DOHH2 (cell line): ENCODE results near the gene LRRC8D.

Source experiments
- EZH2phosphoT487 ChIP-seq: fragments of 200-600 bp; sonication (generic); IDR thresholded peaks from 2 replicates; pipeline ENCODE4 v1.6.1; 2017; ENCODE audit warnings: borderline replicate concordance, mild to moderate bottlenecking, antibody characterized with exemption, low read length, moderate library complexity, mixed read lengths
- TF ChIP-seq, protein P1 (sequence below): fragments of 200-600 bp; sonication (generic); IDR thresholded peaks from one replicate; pipeline ENCODE4 v1.5.1; 2014; ENCODE audit warnings: antibody characterized with exemption, mild to moderate bottlenecking, low read depth, low read length; ENCODE audit not compliant: poor library complexity, severe bottlenecking

DNA sequence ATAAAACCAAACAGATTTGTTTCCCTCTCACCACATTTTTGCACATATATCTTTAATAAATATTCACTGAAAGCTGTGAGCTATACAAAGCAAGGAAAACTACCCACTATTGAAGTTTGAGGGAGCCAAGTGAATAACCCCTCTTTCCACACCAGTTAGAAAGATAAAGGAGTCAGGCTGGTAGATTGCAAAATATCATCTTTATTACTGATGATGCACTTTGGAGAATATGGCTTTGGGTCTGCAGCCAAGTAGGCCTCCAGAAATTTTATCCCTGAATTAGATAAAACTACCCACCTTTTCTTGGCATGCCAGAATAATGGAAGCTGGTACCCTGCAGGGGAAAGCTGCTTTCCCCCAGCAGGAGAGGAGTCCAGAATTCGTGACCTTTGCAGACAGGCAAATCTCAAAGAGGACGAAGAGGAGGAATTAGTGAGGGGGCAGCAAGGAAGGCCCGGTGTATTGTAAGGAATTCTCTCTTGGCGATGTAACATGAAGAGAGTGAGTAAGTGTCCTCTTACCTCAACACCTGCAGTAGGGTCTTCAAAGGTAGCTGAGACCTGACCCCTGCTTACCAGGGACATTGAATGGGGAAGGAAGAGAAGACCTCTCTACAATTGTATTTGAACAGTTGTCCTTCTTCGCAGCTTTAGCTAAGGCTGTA is 84.7 kb downstream of the LRRC8D start:
- TF ChIP-seq, protein P1, sequence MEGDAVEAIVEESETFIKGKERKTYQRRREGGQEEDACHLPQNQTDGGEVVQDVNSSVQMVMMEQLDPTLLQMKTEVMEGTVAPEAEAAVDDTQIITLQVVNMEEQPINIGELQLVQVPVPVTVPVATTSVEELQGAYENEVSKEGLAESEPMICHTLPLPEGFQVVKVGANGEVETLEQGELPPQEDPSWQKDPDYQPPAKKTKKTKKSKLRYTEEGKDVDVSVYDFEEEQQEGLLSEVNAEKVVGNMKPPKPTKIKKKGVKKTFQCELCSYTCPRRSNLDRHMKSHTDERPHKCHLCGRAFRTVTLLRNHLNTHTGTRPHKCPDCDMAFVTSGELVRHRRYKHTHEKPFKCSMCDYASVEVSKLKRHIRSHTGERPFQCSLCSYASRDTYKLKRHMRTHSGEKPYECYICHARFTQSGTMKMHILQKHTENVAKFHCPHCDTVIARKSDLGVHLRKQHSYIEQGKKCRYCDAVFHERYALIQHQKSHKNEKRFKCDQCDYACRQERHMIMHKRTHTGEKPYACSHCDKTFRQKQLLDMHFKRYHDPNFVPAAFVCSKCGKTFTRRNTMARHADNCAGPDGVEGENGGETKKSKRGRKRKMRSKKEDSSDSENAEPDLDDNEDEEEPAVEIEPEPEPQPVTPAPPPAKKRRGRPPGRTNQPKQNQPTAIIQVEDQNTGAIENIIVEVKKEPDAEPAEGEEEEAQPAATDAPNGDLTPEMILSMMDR: no peak
- no peak for TF ChIP-seq EZH2phosphoT487
